Duodenal mucosa (tissue), 2 donors: ENCODE data around the gene MGAT1.
"Not testable (repeated sequence)": the region's sequence is repeated elsewhere in the genome, so short reads cannot be mapped to it uniquely, and the experiment has no call there.

Experiments
- H3K27ac ChIP-seq: one replicate; pipeline ENCODE4 v1.7.0; 2013; ENCODE audit warnings: low read depth, low read length
- H3K27me3 ChIP-seq, 2 donors: one replicate each; pipeline ENCODE4 v1.7.0; 2013; ENCODE audit warnings: low read length in 2 of 2, control low read depth in 1 of 2; ENCODE audit not compliant: insufficient read depth in 2 of 2, control insufficient read depth in 1 of 2
- H3K36me3 ChIP-seq, 2 donors: one replicate each; pipeline ENCODE4 v1.7.0; 2013; ENCODE audit warnings: low read length in 2 of 2, control low read depth in 1 of 2; ENCODE audit not compliant: insufficient read depth in 2 of 2, control insufficient read depth in 1 of 2
- H3K4me1 ChIP-seq, 2 donors: one replicate each; pipeline ENCODE4 v1.7.0; 2013; ENCODE audit warnings: low read length in 2 of 2, control low read depth in 1 of 2; ENCODE audit not compliant: insufficient read depth in 2 of 2, control insufficient read depth in 1 of 2
- H3K4me3 ChIP-seq, 2 donors: one replicate each; pipeline ENCODE4 v1.7.0; 2013; ENCODE audit warnings: low read length in 2 of 2, low read depth in 1 of 2
- H3K9ac ChIP-seq, 2 donors: one replicate each; pipeline ENCODE4 v1.7.0; 2013; ENCODE audit warnings: low read length in 2 of 2, low read depth in 1 of 2
- H3K9me3 ChIP-seq, 2 donors: one replicate each; pipeline ENCODE4 v1.7.0; 2013; ENCODE audit warnings: low read length in 2 of 2, control low read depth in 1 of 2; ENCODE audit not compliant: control insufficient read depth in 1 of 2

Gene MGAT1

DNA sequence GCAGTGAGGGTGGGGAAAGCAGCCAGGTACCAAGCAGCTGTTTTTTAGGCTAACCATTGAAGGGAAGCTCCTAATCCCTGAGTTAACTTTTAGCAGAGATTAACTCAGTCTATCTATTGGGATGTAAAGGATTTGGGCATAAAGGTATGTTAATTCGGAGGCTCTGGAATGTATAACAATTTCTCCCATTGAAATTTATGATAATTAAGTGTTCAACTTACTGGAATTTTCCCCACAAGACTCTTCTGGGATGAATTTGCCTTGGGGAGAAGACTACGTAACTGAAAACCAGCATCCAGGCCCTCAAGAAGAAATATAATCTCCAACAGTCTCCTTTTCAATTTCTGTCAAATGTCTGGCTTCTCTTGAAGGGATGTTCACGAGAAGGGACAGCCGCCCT is 34.9 kb upstream of the MGAT1 start:
- H3K9me3 ChIP-seq: no peaks in the 10 kb centered on the region
- H3K27ac ChIP-seq: no peak overlapping the region
- no peak overlapping the region for H3K4me3 ChIP-seq
- peaks cover 9 to 40% of the 10 kb centered on the region in 2 donors for H3K36me3 ChIP-seq
- no peak overlapping the region for H3K9ac ChIP-seq
- H3K4me1 ChIP-seq: peaks cover 4% of the 10 kb centered on the region in 2 donors
- no peaks in the 10 kb centered on the region for H3K27me3 ChIP-seq

- peaks cover 18 to 25% of the 10 kb centered on the region in 2 donors for H3K4me1 ChIP-seq
- H3K27me3 ChIP-seq: no peaks in the 10 kb centered on the region
- H3K27ac ChIP-seq: no peak overlapping the region
- H3K9me3 ChIP-seq: peaks cover 8 to 11% of the 10 kb centered on the region in 2 donors
- peak overlapping the region; percentile 91 to 94 for H3K4me3 ChIP-seq
- peaks cover 15 to 34% of the 10 kb centered on the region in 2 donors for H3K36me3 ChIP-seq
- H3K9ac ChIP-seq: peak overlapping the region; percentile 18 to 88
These were observed 30.0 kb upstream of the MGAT1 start for GRCh38 chr5:180832638-180833068.

- H3K27me3 ChIP-seq: no peaks in the 10 kb centered on the region
- H3K9ac ChIP-seq: peak overlapping the region; percentile 79 to 88
- H3K9me3 ChIP-seq: peaks cover 8 to 11% of the 10 kb centered on the region in 2 donors
- H3K27ac ChIP-seq: peak overlapping the region; percentile 95
- peaks cover 15 to 22% of the 10 kb centered on the region in 2 donors for H3K36me3 ChIP-seq
- peaks cover 20 to 25% of the 10 kb centered on the region in 2 donors for H3K4me1 ChIP-seq
- peak overlapping the region; percentile 91 to 94 for H3K4me3 ChIP-seq
These were observed 28.8 kb upstream of the MGAT1 start for GRCh38 chr5:180831139-180832093.

- H3K4me1 ChIP-seq: peaks cover 30 to 31% of the 10 kb centered on the region in 2 donors
These were observed 27.9 kb upstream of the MGAT1 start for GRCh38 chr5:180830253-180831138.

DNA sequence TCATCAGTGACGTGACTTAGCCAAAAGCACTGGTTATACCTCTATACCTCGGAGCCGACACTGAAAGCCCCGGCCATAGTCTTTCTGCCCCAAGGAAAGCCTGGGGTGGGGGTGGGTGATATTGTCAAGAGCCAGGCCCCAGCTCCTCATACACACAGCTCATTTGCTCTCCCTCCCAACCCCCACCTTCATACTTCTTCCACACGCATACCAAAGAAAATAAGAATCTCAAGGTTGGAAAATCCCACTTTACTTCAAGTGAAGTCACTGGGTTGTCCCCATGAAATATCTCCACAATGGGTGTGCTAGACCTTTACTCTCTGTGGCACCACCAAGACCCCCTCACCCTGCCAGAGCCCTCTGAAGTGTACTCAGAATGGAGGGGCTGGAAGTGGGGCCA is 27.1 kb upstream of the MGAT1 start:
- H3K4me1 ChIP-seq: peaks cover 32 to 35% of the 10 kb centered on the region in 2 donors
- peak overlapping the region; percentile 91 to 94 for H3K4me3 ChIP-seq

More at GRCh38 chr5:180830253-180831138, 27.9 kb upstream of the MGAT1 start:
- H3K36me3 ChIP-seq: peaks cover 15% of the 10 kb centered on the region in 2 donors
- H3K27me3 ChIP-seq: no peaks in the 10 kb centered on the region
- H3K9ac ChIP-seq: peak overlapping the region; percentile 79 to 88
- peak overlapping the region; percentile 95 for H3K27ac ChIP-seq
- peaks cover 8 to 11% of the 10 kb centered on the region in 2 donors for H3K9me3 ChIP-seq
- peak overlapping the region; percentile 91 to 94 for H3K4me3 ChIP-seq

DNA sequence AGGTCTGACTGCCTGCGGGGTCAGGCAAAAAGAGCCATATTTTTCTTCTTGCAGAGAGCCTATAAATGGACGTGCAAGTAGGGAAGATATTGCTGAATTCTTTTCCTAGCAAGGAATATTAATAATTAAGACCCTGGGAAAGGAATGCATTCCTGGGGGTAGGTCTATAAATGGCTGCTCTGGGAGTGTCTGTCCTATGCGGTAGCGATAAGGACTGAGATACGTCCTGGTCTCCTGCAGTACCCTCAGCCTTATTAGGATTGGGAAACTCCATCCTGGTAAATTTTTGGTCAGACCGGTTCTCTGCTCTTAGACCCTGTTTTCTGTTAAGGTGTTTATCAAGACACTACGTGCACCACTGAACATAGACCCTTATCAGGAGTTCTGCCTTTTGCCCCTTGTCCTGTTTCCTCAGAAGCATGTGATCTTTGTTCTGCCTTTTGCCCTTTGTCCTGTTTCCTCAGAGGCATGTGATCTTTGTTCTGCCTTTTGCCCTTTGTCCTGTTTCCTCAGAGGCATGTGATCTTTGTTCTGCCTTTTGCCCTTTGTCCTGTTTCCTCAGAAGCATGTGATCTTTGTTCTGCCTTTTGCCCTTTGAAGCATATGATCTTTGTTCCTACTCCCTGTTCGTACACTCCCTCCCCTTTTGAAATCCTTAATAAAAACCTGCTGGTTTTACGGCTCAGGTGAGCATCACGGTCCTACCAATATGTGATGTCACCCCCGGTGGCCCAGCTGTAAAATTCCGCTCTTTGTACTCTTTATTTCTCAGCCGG is 26.3 kb upstream of the MGAT1 start:
- not testable (repeated sequence) for H3K9ac ChIP-seq
- H3K4me1 ChIP-seq: peaks cover 32 to 36% of the 10 kb centered on the region in 2 donors

More for the DNA sequence above, 27.1 kb upstream of the MGAT1 start:
- Histone ChIP-seq H3K27me3 (no peaks in the 10 kb centered on the region), H3K36me3 (peaks cover 7 to 9% of the 10 kb centered on the region in 2 donors), H3K9me3 (peaks cover 8 to 11% of the 10 kb centered on the region in 2 donors), H3K9ac (peak overlapping the region; percentile 4 to 88), H3K27ac (no peak overlapping the region)

DNA sequence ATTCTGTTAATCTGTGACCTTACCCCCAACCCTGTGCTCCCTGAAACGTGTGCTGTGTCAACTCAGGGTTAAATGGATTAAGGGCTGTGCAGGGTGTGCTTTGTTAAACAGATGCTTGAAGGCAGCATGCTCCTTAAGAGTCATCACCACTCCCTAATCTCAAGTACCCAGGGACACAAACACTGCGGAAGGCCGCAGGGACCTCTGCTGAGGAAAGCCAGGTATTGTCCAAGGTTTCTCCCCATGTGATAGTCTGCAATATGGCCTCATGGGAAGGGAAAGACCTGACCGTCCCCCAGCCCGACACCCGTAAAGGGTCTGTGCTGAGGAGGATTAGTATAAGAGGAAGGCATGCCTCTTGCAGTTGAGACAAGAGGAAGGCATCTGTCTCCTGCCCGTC is 24.8 kb upstream of the MGAT1 start:
- not testable (repeated sequence) for H3K27ac ChIP-seq, H3K36me3 ChIP-seq, H3K4me3 ChIP-seq, H3K27me3 ChIP-seq, H3K9ac ChIP-seq
- Histone ChIP-seq H3K4me1 (peaks cover 31 to 34% of the 10 kb centered on the region in 2 donors), H3K9me3 (peaks cover 8 to 11% of the 10 kb centered on the region in 2 donors)

More for the DNA sequence above, 26.3 kb upstream of the MGAT1 start:
- H3K27me3 ChIP-seq, H3K27ac ChIP-seq, H3K36me3 ChIP-seq: not testable (repeated sequence)
- H3K9me3 ChIP-seq: peaks cover 8 to 11% of the 10 kb centered on the region in 2 donors
- H3K4me3 ChIP-seq: peak overlapping the region in 1 of 2 donors; percentile 94

DNA sequence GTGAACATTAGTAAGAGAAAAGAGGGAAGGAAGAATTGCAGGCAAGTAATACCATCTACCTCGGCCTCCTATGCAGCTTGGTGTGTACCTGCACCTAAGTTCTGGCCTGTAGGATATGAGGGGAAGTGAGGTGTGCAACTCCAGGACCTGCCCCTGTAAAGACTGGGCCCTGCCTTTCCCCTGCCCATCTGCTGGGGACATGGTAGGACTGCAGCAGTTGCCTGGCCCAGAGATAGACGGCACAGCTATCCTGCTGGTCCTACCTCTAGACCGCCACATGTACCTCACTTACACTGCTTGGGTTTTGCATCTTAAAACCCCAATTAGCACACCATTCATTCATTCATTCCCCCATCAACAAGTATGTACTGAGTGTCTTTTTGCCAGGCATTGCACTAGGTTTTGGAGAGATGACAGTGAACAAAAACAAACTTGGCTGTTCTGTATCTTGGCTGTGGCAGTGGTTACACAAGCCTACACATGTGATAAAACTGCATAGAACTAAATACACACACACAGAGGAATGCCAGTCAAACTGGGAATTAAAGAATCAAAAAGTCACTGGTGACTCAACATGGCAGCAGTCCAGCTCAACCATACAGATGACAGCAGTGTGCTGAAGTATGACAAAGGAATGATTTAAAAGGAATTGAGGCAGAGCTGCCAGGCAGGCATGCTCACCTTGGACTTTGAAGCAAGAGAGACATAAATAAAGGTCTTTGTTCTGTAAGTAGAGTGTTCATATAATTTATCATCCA is 23.3 kb upstream of the MGAT1 start:
- Histone ChIP-seq H3K4me3 (no peak overlapping the region), H3K27ac (no peak overlapping the region), H3K27me3 (no peaks in the 10 kb centered on the region), H3K9ac (no peak overlapping the region), H3K9me3 (peaks cover 8 to 11% of the 10 kb centered on the region in 2 donors), H3K36me3 (peaks cover 0 to 6% of the 10 kb centered on the region in 2 donors), H3K4me1 (peaks cover 25 to 33% of the 10 kb centered on the region in 2 donors)
